ENCODE data around the gene CDK11A.
"Not testable (repeated sequence)": the region's sequence is repeated elsewhere in the genome, so short reads cannot be mapped to it uniquely, and the experiment has no call there.

The CDK11A gene

DNA sequence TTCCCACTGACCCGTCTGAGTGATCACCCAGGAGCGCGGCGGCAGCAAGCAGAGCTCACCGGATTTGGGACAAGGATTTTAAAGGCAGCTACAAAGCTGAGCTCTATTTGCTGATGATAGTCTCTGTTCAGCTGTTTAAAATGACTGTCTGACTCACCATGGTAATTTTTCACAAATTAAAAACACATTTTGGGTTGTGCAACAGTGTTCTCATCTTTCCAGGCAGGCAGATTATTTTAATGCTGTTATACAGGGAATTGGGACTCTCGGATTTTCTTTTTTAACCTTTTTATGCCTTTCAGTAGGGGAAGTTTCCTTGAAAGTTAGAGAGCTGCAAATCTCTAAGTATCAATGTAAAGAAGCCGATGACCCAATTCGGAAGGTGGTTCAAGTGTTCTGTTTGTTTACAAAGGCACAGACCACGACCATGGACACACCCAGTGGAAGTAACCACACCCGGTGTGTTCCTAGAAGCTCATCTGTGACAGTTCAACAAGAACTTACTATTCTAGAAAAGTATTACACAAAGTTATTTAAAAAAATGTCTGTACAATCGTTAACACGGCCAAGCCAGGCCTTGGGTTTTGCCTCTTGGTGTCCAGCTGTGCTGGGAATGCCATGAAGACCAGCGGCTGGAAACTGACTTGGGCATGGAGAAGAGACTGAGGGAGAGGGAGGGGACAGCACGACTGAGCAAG lies 4.3 kb upstream of the CDK11A start:
- H3K36me3 Mint-ChIP-seq (ENCODE audit: insufficient read depth) = peaks cover 36% of the 10 kb centered on the region
- H3K4me3 Mint-ChIP-seq; H3K4me1 Mint-ChIP-seq; H3K9me3 Mint-ChIP-seq; H3K27ac Mint-ChIP-seq (ENCODE audit: low read depth); ATAC-seq (replicated peaks; ENCODE audit: extremely low read depth, poor library complexity, severe bottlenecking); H3K27me3 Mint-ChIP-seq; DNase-seq (ENCODE audit: low spot score in 2 of 2): not testable (repeated sequence)

DNA sequence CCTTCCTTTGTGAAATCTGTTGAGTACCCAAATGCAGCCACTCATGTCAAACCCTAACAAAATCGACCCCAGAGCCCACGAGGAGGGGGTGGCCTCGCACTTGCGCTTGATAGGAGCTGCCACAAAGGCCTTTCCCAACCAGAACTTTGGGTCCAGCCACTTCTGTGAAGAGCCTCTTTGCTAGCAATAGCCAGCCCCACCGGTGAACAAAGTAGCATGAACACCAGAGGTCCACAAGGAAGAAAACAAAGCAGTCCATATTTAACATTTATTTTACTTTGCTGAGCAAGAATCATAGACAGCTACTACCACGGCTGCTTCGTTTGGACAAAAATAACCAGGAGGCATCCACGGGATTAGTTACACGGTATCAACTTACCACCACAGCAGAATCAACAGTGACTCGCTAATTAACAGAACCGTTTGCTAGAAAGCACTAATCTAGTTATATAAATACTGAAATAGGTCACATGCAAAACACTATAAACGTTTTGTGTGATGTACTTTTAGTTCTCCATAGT lies 3.0 kb upstream of the CDK11A start:
- not testable (repeated sequence) for H3K4me3 Mint-ChIP-seq; H3K27me3 Mint-ChIP-seq; H3K9me3 Mint-ChIP-seq; H3K27ac Mint-ChIP-seq (ENCODE audit: low read depth); DNase-seq (ENCODE audit: low spot score in 2 of 2); H3K4me1 Mint-ChIP-seq; ATAC-seq (replicated peaks; ENCODE audit: extremely low read depth, poor library complexity, severe bottlenecking)
- H3K36me3 Mint-ChIP-seq (ENCODE audit: insufficient read depth) = peaks cover 24% of the 10 kb centered on the region

DNA sequence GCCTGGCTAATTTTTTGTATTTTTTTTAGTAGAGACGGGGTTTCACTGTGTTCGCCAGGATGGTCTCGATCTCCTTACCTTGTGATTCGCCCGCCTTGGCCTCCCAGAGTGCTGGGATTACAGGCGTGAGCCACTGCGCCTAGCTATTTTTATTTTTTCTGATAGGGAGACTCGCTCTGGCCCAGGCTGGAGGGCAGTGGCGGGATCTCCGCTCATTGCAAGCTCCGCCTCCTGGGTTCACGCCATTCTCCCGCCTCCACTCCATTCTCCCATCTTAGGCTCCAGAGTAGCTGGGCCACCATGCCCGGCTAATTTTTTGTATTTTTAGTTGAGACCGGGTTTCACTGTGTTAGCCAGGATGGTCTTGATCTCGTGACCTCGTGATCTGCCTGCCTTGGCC lies 1.9 kb upstream of the CDK11A start:
- H3K27ac Mint-ChIP-seq (ENCODE audit: low read depth) = peak overlapping the region; percentile 88
- H3K9me3 Mint-ChIP-seq; H3K4me1 Mint-ChIP-seq; ATAC-seq (replicated peaks; ENCODE audit: extremely low read depth, poor library complexity, severe bottlenecking); DNase-seq (ENCODE audit: low spot score in 2 of 2); H3K27me3 Mint-ChIP-seq: not testable (repeated sequence)
- peaks cover 26% of the 10 kb centered on the region for H3K36me3 Mint-ChIP-seq (ENCODE audit: insufficient read depth)
- H3K4me3 Mint-ChIP-seq = peak overlapping the region; percentile 54

DNA sequence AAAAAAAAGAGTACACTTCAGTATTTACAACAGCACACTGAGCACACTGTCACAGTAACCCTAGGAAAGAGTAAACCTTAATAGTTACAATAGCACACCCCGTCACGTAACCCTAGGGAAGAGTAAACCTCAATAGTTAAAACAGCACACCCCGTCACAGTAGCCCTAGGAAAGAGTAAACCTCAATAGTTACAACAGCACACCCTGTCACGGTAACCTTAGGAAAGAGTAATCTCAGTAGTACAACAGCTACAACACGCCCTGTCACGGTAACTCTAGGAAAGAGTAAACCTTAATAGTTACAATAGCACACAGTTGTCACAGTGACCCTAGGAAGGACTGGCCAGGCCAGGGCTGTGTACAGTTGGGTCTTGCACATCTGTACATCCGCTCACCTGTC lies 3.0 kb downstream of the CDK11A start:
- Mint-ChIP-seq H3K4me1 (peaks cover 3% of the 10 kb centered on the region), H3K27me3 (no peaks in the 10 kb centered on the region), H3K27ac (ENCODE audit: low read depth) (no peak overlapping the region), H3K4me3 (no peak overlapping the region), H3K9me3 (no peaks in the 10 kb centered on the region), H3K36me3 (ENCODE audit: insufficient read depth) (peaks cover 52% of the 10 kb centered on the region)
- DNase-seq (ENCODE audit: low spot score in 2 of 2) (no peak), ATAC-seq (replicated peaks; ENCODE audit: extremely low read depth, poor library complexity, severe bottlenecking) (no peak)

DNA sequence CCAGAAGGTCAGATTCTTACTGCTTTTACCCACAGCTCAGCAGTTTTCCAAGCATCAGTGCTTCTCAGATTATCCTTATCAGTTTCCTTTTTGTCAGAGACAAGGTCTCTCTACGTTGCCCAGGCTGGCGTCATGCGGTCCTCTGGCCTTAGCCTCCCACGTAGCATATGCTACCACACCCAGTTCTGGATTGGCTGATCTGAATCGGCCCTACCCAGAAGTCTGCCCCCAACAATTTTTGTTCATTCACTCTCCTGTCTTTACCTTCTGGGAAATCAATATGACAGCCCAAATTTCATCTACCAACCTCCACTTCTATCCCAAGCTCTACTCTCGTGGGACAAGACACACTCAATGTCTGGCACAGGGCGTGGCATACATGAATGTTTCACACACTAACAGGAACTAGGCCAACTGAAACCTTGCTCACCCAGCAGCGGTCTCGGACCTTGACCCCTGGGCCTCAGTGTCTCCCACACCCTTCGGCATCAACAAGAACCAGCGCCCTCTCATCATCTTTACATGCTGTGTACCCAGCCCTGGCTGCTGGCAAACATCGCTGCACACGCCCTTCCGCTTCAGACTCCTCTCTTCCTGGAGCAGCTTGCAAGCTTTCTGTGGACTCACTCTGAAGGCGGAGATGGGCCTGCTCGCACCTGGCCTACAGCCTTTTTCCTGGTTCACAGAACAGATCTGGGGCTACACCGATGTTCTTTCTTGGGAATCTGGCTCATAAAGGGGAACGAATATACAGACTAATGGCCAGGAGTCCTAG lies 8.9 kb downstream of the CDK11A start:
- not testable (repeated sequence) for H3K4me1 Mint-ChIP-seq; H3K9me3 Mint-ChIP-seq; ATAC-seq (replicated peaks; ENCODE audit: extremely low read depth, poor library complexity, severe bottlenecking); H3K27me3 Mint-ChIP-seq; H3K4me3 Mint-ChIP-seq; DNase-seq (ENCODE audit: low spot score in 2 of 2); H3K27ac Mint-ChIP-seq (ENCODE audit: low read depth)
- peaks cover 51% of the 10 kb centered on the region for H3K36me3 Mint-ChIP-seq (ENCODE audit: insufficient read depth)

DNA sequence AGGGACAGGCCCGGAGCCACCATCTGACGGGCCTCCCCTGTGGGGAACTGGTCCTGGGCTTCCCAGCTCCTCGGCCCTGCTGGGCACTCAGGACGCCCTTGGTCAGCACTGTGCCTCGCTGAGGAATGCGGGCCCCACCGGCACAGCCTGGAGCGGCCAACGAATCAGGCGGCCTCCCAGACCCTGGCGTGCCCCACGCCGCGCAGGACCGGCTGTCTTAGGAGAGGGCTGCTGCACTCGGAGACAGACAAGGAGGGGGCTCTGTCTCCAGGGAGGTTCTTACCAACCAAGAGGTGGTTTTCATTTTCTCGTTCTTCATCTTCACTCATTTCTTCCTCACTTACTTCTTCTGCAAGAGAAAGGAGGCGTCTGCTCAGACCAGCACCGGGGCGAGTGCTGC lies 16.3 kb downstream of the CDK11A start:
- H3K4me3 Mint-ChIP-seq; H3K27ac Mint-ChIP-seq (ENCODE audit: low read depth); DNase-seq (ENCODE audit: low spot score in 2 of 2); ATAC-seq (replicated peaks; ENCODE audit: extremely low read depth, poor library complexity, severe bottlenecking); H3K27me3 Mint-ChIP-seq; H3K4me1 Mint-ChIP-seq; H3K36me3 Mint-ChIP-seq (ENCODE audit: insufficient read depth); H3K9me3 Mint-ChIP-seq: not testable (repeated sequence)

DNA sequence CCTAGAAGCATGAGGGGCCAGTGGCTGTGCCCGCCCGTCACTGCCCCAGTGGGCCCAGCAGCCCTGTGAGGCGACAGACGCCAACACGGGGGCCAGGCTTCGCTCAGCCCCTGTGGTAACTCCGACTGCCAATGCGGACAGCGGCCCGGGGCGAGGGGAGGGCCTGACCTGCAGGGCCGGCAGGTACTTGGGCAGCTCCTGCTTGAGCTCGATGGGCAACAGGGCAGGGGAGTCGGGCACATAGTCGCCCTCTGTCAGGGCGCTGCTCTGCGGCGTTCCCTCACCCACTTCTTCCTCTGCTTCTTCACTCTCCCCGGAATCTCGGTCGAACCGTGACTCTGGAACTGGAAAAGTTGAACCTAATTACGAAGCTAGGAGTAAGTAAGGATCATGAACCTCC lies 16.9 kb downstream of the CDK11A start:
- H3K4me3 Mint-ChIP-seq; H3K4me1 Mint-ChIP-seq; H3K36me3 Mint-ChIP-seq (ENCODE audit: insufficient read depth); DNase-seq (ENCODE audit: low spot score in 2 of 2); H3K27ac Mint-ChIP-seq (ENCODE audit: low read depth); H3K27me3 Mint-ChIP-seq; H3K9me3 Mint-ChIP-seq; ATAC-seq (replicated peaks; ENCODE audit: extremely low read depth, poor library complexity, severe bottlenecking): not testable (repeated sequence)

DNA sequence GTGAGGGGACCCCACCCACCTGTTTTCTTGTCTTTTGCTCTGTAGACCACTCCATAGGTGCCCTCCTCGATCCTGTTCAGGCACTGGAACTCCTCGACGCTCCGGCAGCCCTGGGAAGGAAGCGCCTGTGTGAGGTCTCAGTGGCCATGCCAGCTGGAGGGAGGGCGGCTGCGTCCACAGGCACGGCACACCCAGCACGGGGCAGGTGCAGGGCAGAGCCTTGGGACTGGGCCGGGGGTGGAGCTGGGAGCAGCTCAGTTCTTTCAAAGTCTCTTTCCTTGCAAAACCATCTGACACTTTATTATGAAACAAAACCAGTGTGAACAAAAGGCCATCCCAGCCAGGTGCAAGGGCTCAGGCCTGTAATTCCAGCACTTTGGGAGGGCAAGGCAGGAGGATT lies 18.5 kb downstream of the CDK11A start:
- not testable (repeated sequence) for H3K27me3 Mint-ChIP-seq; H3K36me3 Mint-ChIP-seq (ENCODE audit: insufficient read depth); H3K27ac Mint-ChIP-seq (ENCODE audit: low read depth); H3K9me3 Mint-ChIP-seq; ATAC-seq (replicated peaks; ENCODE audit: extremely low read depth, poor library complexity, severe bottlenecking); H3K4me3 Mint-ChIP-seq; DNase-seq (ENCODE audit: low spot score in 2 of 2); H3K4me1 Mint-ChIP-seq

DNA sequence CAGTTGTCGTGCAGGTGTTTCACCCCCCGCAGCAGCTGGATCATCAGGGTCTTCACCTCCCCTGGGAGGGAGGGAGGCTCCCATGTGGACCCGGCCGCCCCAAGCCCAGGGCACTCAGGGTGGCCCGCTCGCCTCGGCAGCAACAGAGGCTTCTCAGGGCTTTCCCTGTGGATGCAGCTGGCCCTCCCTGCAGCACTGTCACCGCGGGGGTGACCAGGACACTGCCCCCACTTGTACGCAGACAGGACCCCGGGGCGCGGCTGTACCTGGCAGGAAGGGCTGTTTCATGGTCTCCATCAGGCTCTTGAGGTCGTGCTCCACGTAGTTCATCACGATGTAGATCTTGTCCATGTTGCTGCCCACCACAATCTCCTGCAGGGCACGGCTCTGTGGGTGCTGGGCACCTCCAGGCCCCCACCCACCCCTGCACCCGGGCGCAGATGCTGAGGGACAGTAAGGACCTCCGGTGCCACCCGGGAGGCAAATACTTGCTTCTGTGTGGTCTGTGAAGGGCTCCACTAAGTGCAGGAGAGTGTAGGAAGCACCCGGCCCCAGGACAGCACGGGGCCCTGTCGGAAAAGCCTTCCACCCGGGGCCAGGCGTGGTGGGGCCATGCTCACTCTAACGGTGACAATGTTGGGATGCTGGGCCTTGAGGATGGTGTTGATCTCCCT lies 19.7 kb downstream of the CDK11A start:
- not testable (repeated sequence) for H3K36me3 Mint-ChIP-seq (ENCODE audit: insufficient read depth); H3K27me3 Mint-ChIP-seq; DNase-seq (ENCODE audit: low spot score in 2 of 2); H3K4me3 Mint-ChIP-seq; H3K9me3 Mint-ChIP-seq; H3K4me1 Mint-ChIP-seq; ATAC-seq (replicated peaks; ENCODE audit: extremely low read depth, poor library complexity, severe bottlenecking); H3K27ac Mint-ChIP-seq (ENCODE audit: low read depth)

DNA sequence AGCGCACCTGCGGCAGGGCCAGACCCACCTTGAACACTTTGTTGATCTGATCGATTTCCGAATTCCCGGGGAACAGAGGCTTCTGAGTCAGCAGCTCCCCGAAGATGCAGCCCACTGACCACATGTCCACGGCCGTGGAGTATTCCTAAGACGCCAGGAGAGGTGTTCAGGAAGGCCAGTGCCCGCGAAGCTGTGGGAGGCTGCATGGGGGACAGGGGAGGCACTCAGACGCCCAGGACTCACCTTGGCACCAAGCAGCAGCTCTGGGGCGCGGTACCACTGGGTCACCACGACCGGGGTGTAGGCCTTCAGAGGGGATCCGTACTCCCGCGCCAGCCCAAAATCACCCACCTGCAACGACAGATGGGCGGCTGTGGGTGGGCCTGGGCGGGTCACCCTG lies 20.4 kb downstream of the CDK11A start:
- H3K27me3 Mint-ChIP-seq = no peaks in the 10 kb centered on the region
- DNase-seq (ENCODE audit: low spot score in 2 of 2) = no peak
- H3K36me3 Mint-ChIP-seq (ENCODE audit: insufficient read depth) = peaks cover 5% of the 10 kb centered on the region
- no peak for ATAC-seq (replicated peaks; ENCODE audit: extremely low read depth, poor library complexity, severe bottlenecking)
- no peak overlapping the region for H3K4me3 Mint-ChIP-seq
- H3K9me3 Mint-ChIP-seq = no peaks in the 10 kb centered on the region
- H3K4me1 Mint-ChIP-seq = no peaks in the 10 kb centered on the region
- no peak overlapping the region for H3K27ac Mint-ChIP-seq (ENCODE audit: low read depth)

DNA sequence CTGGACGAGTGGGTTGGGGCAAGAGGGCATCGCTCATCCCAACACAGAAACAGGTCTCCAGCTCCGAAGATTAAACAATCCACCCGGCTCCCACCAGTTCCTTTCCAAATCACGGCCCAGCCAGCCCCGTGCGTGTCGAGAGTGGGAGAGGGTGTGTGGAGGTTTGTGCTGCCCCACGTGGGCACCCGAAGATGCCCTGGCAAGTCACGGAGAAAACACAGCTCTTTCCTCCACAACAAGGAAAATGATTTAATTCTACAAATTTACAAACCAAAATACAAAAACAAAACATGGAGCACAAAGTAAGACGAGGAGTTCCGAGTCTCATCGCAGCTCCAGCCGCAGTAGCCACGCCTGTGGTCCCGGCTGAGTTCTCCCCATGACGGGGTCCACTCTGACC lies 21.7 kb downstream of the CDK11A start:
- DNase-seq (ENCODE audit: low spot score in 2 of 2); H3K4me3 Mint-ChIP-seq; H3K27ac Mint-ChIP-seq (ENCODE audit: low read depth); H3K9me3 Mint-ChIP-seq; H3K27me3 Mint-ChIP-seq; ATAC-seq (replicated peaks; ENCODE audit: extremely low read depth, poor library complexity, severe bottlenecking); H3K4me1 Mint-ChIP-seq; H3K36me3 Mint-ChIP-seq (ENCODE audit: insufficient read depth): not testable (repeated sequence)

DNA sequence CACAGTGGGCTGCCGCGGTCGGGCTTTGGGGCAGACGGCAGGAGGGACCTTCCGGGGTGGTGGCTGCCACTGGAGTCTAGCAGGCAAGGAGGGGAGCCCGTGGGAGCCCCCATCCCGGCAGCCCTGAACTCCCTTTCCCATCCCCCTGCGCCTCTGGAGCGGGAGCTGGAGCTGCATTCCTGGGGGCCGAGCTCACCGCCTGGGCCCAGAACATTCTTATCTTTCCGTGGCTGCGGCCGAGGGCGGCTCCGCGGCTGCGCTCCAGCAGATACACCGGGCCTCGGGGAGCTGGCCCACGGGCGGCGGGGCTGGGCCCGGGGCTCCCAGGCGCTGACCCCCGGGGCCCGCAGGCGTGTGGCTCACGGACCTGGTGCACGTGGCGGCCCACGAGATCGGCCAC lies 23.6 kb downstream of the CDK11A start:
- not testable (repeated sequence) for H3K9me3 Mint-ChIP-seq; H3K4me1 Mint-ChIP-seq; ATAC-seq (replicated peaks; ENCODE audit: extremely low read depth, poor library complexity, severe bottlenecking); H3K4me3 Mint-ChIP-seq; H3K27ac Mint-ChIP-seq (ENCODE audit: low read depth); H3K36me3 Mint-ChIP-seq (ENCODE audit: insufficient read depth); H3K27me3 Mint-ChIP-seq; DNase-seq (ENCODE audit: low spot score in 2 of 2)

DNA sequence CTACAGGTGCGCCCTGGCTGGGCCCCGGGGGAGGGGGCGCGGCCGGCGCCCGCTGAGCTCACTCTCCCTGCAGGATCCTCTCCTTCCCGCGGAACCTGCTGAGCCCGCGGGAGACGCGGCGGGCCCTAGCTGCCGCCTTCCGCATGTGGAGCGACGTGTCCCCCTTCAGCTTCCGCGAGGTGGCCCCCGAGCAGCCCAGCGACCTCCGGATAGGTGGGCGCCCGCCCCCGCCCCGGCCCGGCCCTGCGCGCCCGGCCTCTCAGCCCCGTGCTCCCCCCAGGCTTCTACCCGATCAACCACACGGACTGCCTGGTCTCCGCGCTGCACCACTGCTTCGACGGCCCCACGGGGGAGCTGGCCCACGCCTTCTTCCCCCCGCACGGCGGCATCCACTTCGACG lies 24.1 kb downstream of the CDK11A start:
- not testable (repeated sequence) for H3K27ac Mint-ChIP-seq (ENCODE audit: low read depth); H3K4me1 Mint-ChIP-seq; H3K9me3 Mint-ChIP-seq; H3K27me3 Mint-ChIP-seq; H3K4me3 Mint-ChIP-seq; DNase-seq (ENCODE audit: low spot score in 2 of 2); H3K36me3 Mint-ChIP-seq (ENCODE audit: insufficient read depth)
- ATAC-seq (replicated peaks; ENCODE audit: extremely low read depth, poor library complexity, severe bottlenecking) = peak; percentile 25

Measured in central memory CD8-positive, alpha-beta T cell (primary cell).